ENCODE results near the gene C13orf46.
A peak's percentile ranks its signal among the peaks of the same experiment; 100 is the strongest.
"Not testable (repeated sequence)": the region's sequence is repeated elsewhere in the genome, so short reads cannot be mapped to it uniquely, and the experiment has no call there.

C13orf46 gene

GRCh38 chr13:113923376-113924063 lies 50.4 kb downstream of the C13orf46 start:
- DNase-seq (ENCODE audit: low read depth): no peak

GRCh38 chr13:113922412-113923118 lies 51.3 kb downstream of the C13orf46 start:
- no peak for DNase-seq (ENCODE audit: low read depth)

GRCh38 chr13:113921763-113922162 lies 52.1 kb downstream of the C13orf46 start:
- DNase-seq (ENCODE audit: low read depth): no peak

GRCh38 chr13:113920606-113921286 lies 53.1 kb downstream of the C13orf46 start:
- no peak for DNase-seq (ENCODE audit: low read depth)

- DNase-seq (ENCODE audit: low read depth): no peak
These were observed 53.9 kb downstream of the C13orf46 start for GRCh38 chr13:113919761-113920559.

- no peak for DNase-seq (ENCODE audit: low read depth)
These were observed 54.7 kb downstream of the C13orf46 start for GRCh38 chr13:113918981-113919701.

GRCh38 chr13:113918580-113918979 lies 55.3 kb downstream of the C13orf46 start:
- no peak for DNase-seq (ENCODE audit: low read depth)

- no peak for DNase-seq (ENCODE audit: low read depth)
These were observed 56.1 kb downstream of the C13orf46 start for GRCh38 chr13:113917594-113918371.

- no peak for DNase-seq (ENCODE audit: low read depth)
These were observed 56.8 kb downstream of the C13orf46 start for GRCh38 chr13:113917096-113917495.

GRCh38 chr13:113916330-113916815 lies 57.5 kb downstream of the C13orf46 start:
- DNase-seq (ENCODE audit: low read depth): peak; percentile 89

- DNase-seq (ENCODE audit: low read depth): no peak
These were observed 58.0 kb downstream of the C13orf46 start for GRCh38 chr13:113915786-113916329.

- no peak for DNase-seq (ENCODE audit: low read depth)
These were observed 58.7 kb downstream of the C13orf46 start for GRCh38 chr13:113915012-113915763.

- DNase-seq (ENCODE audit: low read depth): no peak
These were observed 59.4 kb downstream of the C13orf46 start for GRCh38 chr13:113914333-113915011.

GRCh38 chr13:113913838-113914237 lies 60.0 kb downstream of the C13orf46 start:
- not testable (repeated sequence) for DNase-seq (ENCODE audit: low read depth)

- DNase-seq (ENCODE audit: low read depth): not testable (repeated sequence)
These were observed 60.5 kb downstream of the C13orf46 start for GRCh38 chr13:113913408-113913807.

GRCh38 chr13:113912596-113912995 lies 61.3 kb downstream of the C13orf46 start:
- DNase-seq (ENCODE audit: low read depth): no peak

- no peak for DNase-seq (ENCODE audit: low read depth)
These were observed 66.0 kb downstream of the C13orf46 start for GRCh38 chr13:113907635-113908617.

- DNase-seq (ENCODE audit: low read depth): no peak
These were observed 67.3 kb downstream of the C13orf46 start for GRCh38 chr13:113906571-113906970.

Measured in fibroblast of gingiva (primary cell).